HFFc6 (cell line): ENCODE measurements around the gene ENO4. TPM values are rescaled to one million over a fixed set of nuclear protein-coding genes. Genes with fewer than 3 reads are reported as not detected.
A peak's percentile ranks its signal among the peaks of the same experiment; 100 is the strongest.

ENCODE experiments used
- DNase-seq: peaks from one replicate; pipeline ENCODE4 v3.0.0-alpha.2; 2018
- H3K27ac Mint-ChIP-seq: 2 replicates; pipeline ENCODE4 v1.8.0; 2020; ENCODE audit warnings: mild to moderate bottlenecking, mixed read lengths
- H3K27me3 Mint-ChIP-seq: 2 replicates; pipeline ENCODE4 v1.8.0; 2021; ENCODE audit warnings: mild to moderate bottlenecking, moderate library complexity, mixed read lengths; ENCODE audit not compliant: insufficient read depth
- H3K36me3 Mint-ChIP-seq: 2 replicates; pipeline ENCODE4 v1.8.0; 2021; ENCODE audit warnings: low read depth, mixed read lengths
- H3K4me1 Mint-ChIP-seq: 2 replicates; pipeline ENCODE4 v1.8.0; 2020; ENCODE audit warnings: low read depth, mixed read lengths
- H3K4me3 Mint-ChIP-seq: 2 replicates; pipeline ENCODE4 v1.8.0; 2020; ENCODE audit warnings: mild to moderate bottlenecking, moderate library complexity, mixed read lengths
- H3K9me3 Mint-ChIP-seq: 2 replicates; pipeline ENCODE4 v1.8.0; 2020; ENCODE audit warnings: mild to moderate bottlenecking, mixed read lengths
- total RNA-seq, 6 experiments: library from RNA; stranded (reverse); fragmentation: NEBNext Ultra II Directional; extraction: Animal tissue kit (Norgen Biotek cat#: 25700); gene quantifications; 2 replicates in 1 of 6; 3 replicates in 5 of 6; pipeline ENCODE4 v1.2.3, GENCODE V29; 2021
- TF ChIP-seq, protein P1 (sequence below): fragments of 200-600 bp; sonication (generic); IDR thresholded peaks from 2 replicates; pipeline ENCODE4 v1.5.0; 2021; ENCODE audit warnings: antibody characterized with exemption, mild to moderate bottlenecking

The ENO4 gene
- total RNA-seq, 6 experiments from 2014 or later = not detected

DNA sequence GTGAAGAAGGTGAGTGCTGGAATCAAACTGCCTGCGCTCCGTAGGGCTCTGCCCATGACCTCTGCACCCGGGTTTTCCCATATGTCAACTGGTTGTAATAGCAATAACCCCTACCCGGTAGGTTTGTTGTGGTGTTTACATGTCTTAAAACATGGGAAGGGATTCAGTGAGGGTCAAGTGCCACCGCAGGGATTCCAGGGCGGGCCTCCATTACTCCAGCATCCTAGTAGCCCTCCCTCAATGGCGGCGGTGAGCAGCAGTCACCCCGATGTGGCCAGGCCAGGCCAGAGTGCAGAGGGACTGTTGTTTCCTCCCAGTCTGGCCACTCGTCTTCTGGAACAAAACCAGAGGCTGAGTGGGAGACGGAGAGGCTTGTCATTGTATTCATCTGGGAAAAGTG, 37.6 kb upstream of the ENO4 start:
- no peak for DNase-seq
- no peaks in the 10 kb centered on the region for H3K36me3 Mint-ChIP-seq
- TF ChIP-seq, protein P1, sequence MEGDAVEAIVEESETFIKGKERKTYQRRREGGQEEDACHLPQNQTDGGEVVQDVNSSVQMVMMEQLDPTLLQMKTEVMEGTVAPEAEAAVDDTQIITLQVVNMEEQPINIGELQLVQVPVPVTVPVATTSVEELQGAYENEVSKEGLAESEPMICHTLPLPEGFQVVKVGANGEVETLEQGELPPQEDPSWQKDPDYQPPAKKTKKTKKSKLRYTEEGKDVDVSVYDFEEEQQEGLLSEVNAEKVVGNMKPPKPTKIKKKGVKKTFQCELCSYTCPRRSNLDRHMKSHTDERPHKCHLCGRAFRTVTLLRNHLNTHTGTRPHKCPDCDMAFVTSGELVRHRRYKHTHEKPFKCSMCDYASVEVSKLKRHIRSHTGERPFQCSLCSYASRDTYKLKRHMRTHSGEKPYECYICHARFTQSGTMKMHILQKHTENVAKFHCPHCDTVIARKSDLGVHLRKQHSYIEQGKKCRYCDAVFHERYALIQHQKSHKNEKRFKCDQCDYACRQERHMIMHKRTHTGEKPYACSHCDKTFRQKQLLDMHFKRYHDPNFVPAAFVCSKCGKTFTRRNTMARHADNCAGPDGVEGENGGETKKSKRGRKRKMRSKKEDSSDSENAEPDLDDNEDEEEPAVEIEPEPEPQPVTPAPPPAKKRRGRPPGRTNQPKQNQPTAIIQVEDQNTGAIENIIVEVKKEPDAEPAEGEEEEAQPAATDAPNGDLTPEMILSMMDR = no peak
- H3K27me3 Mint-ChIP-seq = peaks cover 24% of the 10 kb centered on the region
- no peak overlapping the region for H3K27ac Mint-ChIP-seq
- H3K4me3 Mint-ChIP-seq = no peak overlapping the region
- H3K9me3 Mint-ChIP-seq = no peaks in the 10 kb centered on the region
- H3K4me1 Mint-ChIP-seq = peaks cover 23% of the 10 kb centered on the region

- TF ChIP-seq, protein P1 = no peak
- peak; percentile 4 for DNase-seq
- Mint-ChIP-seq H3K4me1 (peaks cover 11% of the 10 kb centered on the region; the same call in 1 of the 2 replicates), H3K27ac (no peak overlapping the region), H3K27me3 (peaks cover 20% of the 10 kb centered on the region), H3K4me3 (no peak overlapping the region), H3K9me3 (no peaks in the 10 kb centered on the region), H3K36me3 (no peaks in the 10 kb centered on the region)
Observed at GRCh38 chr10:116815641-116816415, 33.5 kb upstream of the ENO4 start.

DNA sequence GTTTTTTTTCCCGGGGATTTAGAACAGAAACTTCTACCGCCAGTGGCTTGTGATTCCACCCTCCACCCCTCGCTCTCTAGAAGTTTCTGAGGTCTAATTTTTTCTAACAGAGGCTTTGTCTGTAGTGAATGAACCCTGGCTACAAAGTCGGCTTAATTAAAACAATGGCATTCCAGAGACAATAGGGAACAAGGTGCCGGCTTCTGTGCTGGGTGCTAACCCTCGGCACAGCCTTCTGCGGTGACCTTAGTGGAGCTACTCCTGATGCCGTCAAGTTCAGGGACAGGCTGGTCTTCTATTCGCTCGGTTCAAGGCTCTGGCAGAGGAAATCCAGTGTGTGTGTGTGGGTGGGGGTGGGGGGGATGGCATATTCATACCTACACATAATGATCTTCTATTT, 32.1 kb upstream of the ENO4 start:
- no peaks in the 10 kb centered on the region for H3K9me3 Mint-ChIP-seq

DNA sequence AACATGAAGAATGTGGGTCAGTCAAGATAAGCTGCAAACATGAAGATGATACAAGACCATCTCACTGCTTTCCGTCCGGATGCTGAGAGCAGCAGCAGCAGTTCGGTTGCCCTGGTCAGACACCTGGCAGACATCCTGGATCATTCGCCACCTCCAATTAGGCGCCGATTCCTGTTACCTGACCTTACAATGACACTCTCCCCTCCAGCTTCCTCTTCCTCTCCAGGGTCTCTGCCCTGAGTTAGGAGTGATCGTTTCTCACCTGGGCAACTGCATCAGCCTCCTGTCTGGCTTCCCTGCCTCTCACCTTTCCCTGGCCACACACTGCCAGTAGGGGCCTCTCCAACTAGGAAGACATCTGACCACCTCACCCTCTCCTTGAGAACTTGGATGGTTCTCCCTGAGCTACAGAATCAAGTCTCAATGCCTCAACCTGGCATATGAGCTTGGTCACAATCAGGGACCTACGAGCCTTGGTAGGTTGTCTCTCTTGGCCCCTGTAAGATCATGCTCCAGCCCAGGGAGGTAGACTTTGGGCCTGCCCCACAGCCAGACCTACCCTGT, 31.4 kb upstream of the ENO4 start:
- Mint-ChIP-seq H3K4me1 (peaks cover 11% of the 10 kb centered on the region; the same call in 1 of the 2 replicates), H3K36me3 (no peaks in the 10 kb centered on the region), H3K4me3 (no peak overlapping the region), H3K9me3 (no peaks in the 10 kb centered on the region), H3K27me3 (peaks cover 18% of the 10 kb centered on the region; the same call in 1 of the 2 replicates), H3K27ac (no peak overlapping the region)
- TF ChIP-seq, protein P1 = no peak
- no peak for DNase-seq

More for the DNA sequence above, 32.1 kb upstream of the ENO4 start:
- Mint-ChIP-seq H3K27ac (no peak overlapping the region), H3K27me3 (peaks cover 20% of the 10 kb centered on the region), H3K36me3 (no peaks in the 10 kb centered on the region), H3K4me1 (peaks cover 11% of the 10 kb centered on the region; the same call in 1 of the 2 replicates), H3K4me3 (no peak overlapping the region)
- no peak for DNase-seq
- TF ChIP-seq, protein P1 = no peak

DNA sequence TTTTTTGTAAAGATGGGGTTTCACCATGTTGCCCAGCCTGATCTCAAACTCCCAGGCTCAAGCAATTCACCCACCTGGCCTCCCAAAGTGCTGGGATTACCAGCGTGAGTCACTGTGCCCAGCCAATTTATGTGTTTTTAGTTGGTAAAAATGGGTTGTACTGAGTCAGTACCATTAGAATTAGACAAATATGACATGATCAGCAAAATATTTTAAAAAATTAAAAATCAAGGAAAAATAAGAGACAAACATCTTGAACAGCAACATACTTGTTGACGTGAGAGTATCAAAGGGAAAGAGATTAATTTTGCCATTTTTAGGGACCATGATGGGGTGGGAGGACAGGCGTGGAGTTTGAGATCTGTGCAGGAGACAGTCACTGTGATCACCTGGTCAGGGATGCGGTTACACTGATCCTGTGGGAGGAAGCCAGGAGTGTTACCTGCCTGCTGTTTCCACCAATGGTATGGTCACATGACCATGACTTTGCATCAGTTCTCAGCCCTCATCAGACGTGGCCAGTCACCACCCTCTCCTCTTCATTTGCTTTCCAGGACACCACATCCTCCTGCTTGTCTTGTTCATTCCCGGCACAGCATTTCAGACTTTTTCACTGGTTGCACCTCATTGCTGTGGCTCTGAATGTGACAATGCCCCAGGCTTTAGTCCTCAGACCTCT, 29.2 kb upstream of the ENO4 start:
- H3K4me1 Mint-ChIP-seq = peaks cover 11% of the 10 kb centered on the region; the same call in 1 of the 2 replicates

More for the DNA sequence above, 29.2 kb upstream of the ENO4 start:
- DNase-seq = no peak
- no peak overlapping the region for H3K4me3 Mint-ChIP-seq
- H3K27ac Mint-ChIP-seq = no peak overlapping the region
- H3K9me3 Mint-ChIP-seq = no peaks in the 10 kb centered on the region
- TF ChIP-seq, protein P1 = no peak
- H3K27me3 Mint-ChIP-seq = peaks cover 8% of the 10 kb centered on the region; the same call in 1 of the 2 replicates
- no peaks in the 10 kb centered on the region for H3K36me3 Mint-ChIP-seq
